H9 (cell line): ENCODE measurements around the gene VIT. TPM values are rescaled to one million over a fixed set of nuclear protein-coding genes. Genes with fewer than 3 reads are reported as not detected.

Experiments used
- DNase-seq: peaks from one replicate; pipeline ENCODE4 v3.0.0-alpha.2; 2017
- H2AFZ ChIP-seq: one replicate; pipeline ENCODE4 v1.6.1; 2013; ENCODE audit warnings: mild to moderate bottlenecking, low read length, control low read depth, moderate library complexity
- H2AK5ac ChIP-seq: 2 replicates; pipeline ENCODE4 v1.6.1; 2013; ENCODE audit warnings: low read length, control low read depth, mixed read lengths; ENCODE audit not compliant: insufficient read length
- H2BK120ac ChIP-seq: one replicate; pipeline ENCODE4 v1.6.1; 2013; ENCODE audit warnings: low read depth, mild to moderate bottlenecking, low read length, control low read depth, inconsistent platforms; ENCODE audit not compliant: poor library complexity, severe bottlenecking
- H2BK12ac ChIP-seq: 2 replicates; pipeline ENCODE4 v1.6.1; 2013; ENCODE audit warnings: low read length, control low read depth, mixed read lengths, low read depth; ENCODE audit not compliant: insufficient read length
- H2BK15ac ChIP-seq: 2 replicates; pipeline ENCODE4 v1.6.1; 2013; ENCODE audit warnings: low read depth, low read length, control low read depth
- H2BK20ac ChIP-seq: one replicate; pipeline ENCODE4 v1.6.1; 2013; ENCODE audit warnings: low read depth, mild to moderate bottlenecking, low read length, control low read depth, inconsistent platforms; ENCODE audit not compliant: poor library complexity, severe bottlenecking
- H2BK5ac ChIP-seq: 2 replicates; pipeline ENCODE4 v1.6.1; 2013; ENCODE audit warnings: low read length, control low read depth, mixed read lengths; ENCODE audit not compliant: insufficient read length
- H3K14ac ChIP-seq: 2 replicates; pipeline ENCODE4 v1.6.1; 2013; ENCODE audit warnings: low read length, control low read depth; ENCODE audit not compliant: insufficient read depth
- H3K18ac ChIP-seq: 2 replicates; pipeline ENCODE4 v1.6.1; 2013; ENCODE audit warnings: low read depth, mild to moderate bottlenecking, mixed read lengths, low read length, control low read depth; ENCODE audit not compliant: insufficient read length
- H3K23ac ChIP-seq: 2 replicates; pipeline ENCODE4 v1.6.1; 2013; ENCODE audit warnings: low read length, control low read depth, mixed read lengths, low read depth; ENCODE audit not compliant: insufficient read length
- H3K23me2 ChIP-seq: 2 replicates; pipeline ENCODE4 v1.6.1; 2013; ENCODE audit warnings: low read depth, mild to moderate bottlenecking, mixed read lengths, low read length, control low read depth; ENCODE audit not compliant: insufficient read length, poor library complexity, severe bottlenecking
- H3K27ac ChIP-seq: 2 replicates; pipeline ENCODE4 v1.5.1; 2013; ENCODE audit warnings: low read length, control low read depth, mixed read lengths, low read depth; ENCODE audit not compliant: insufficient read length
- H3K27me3 ChIP-seq: 2 replicates; pipeline ENCODE4 v1.6.1; 2013; ENCODE audit warnings: low read length, control low read depth, inconsistent platforms; ENCODE audit not compliant: insufficient read depth
- H3K4ac ChIP-seq: 2 replicates; pipeline ENCODE4 v1.6.1; 2013; ENCODE audit warnings: low read depth, mild to moderate bottlenecking, control low read depth, inconsistent platforms, low read length, moderate library complexity
- H3K4me1 ChIP-seq: 2 replicates; pipeline ENCODE4 v1.6.1; 2013; ENCODE audit warnings: low read length, control low read depth, inconsistent platforms; ENCODE audit not compliant: insufficient read depth
- H3K4me2 ChIP-seq: 2 replicates; pipeline ENCODE4 v1.6.1; 2013; ENCODE audit warnings: low read length, control low read depth, mixed read lengths; ENCODE audit not compliant: insufficient read length, insufficient read depth
- H3K56ac ChIP-seq: 2 replicates; pipeline ENCODE4 v1.6.1; 2013; ENCODE audit warnings: low read depth, mild to moderate bottlenecking, mixed read lengths, low read length, control low read depth; ENCODE audit not compliant: insufficient read length
- H3K79me1 ChIP-seq: 2 replicates; pipeline ENCODE4 v1.6.1; 2013; ENCODE audit warnings: low read depth, mild to moderate bottlenecking, moderate library complexity, low read length, control low read depth, inconsistent platforms; ENCODE audit not compliant: insufficient read depth, poor library complexity, severe bottlenecking
- H3K79me2 ChIP-seq: 2 replicates; pipeline ENCODE4 v1.6.1; 2013; ENCODE audit warnings: low read length, control low read depth, inconsistent platforms; ENCODE audit not compliant: insufficient read depth
- H3K9ac ChIP-seq: 2 replicates; pipeline ENCODE4 v1.6.1; 2013; ENCODE audit warnings: low read length, control low read depth, mixed read lengths; ENCODE audit not compliant: insufficient read length; ENCODE audit errors: extremely low read depth
- H3K9me3 ChIP-seq: one replicate; pipeline ENCODE4 v1.6.1; 2013; ENCODE audit warnings: low read depth, low read length, inconsistent platforms; ENCODE audit not compliant: control insufficient read depth
- H3T11ph ChIP-seq: one replicate; pipeline ENCODE4 v1.6.1; 2013; ENCODE audit warnings: mild to moderate bottlenecking, low read length, control low read depth, inconsistent platforms
- H4K20me1 ChIP-seq: one replicate; pipeline ENCODE4 v1.6.1; 2013; ENCODE audit not compliant: control insufficient read depth, insufficient read length, insufficient read depth
- H4K5ac ChIP-seq: 2 replicates; pipeline ENCODE4 v1.6.1; 2013; ENCODE audit warnings: low read depth, mild to moderate bottlenecking, mixed read lengths, low read length, control low read depth; ENCODE audit not compliant: insufficient read length
- H4K8ac ChIP-seq: replicated peaks from 2 replicates; pipeline ENCODE4 v1.6.1; 2013; ENCODE audit warnings: low read length, control low read depth, mixed read lengths, low read depth; ENCODE audit not compliant: insufficient read length
- H4K91ac ChIP-seq: 2 replicates; pipeline ENCODE4 v1.6.1; 2013; ENCODE audit warnings: low read depth, mild to moderate bottlenecking, moderate library complexity, mixed read lengths, low read length, control low read depth; ENCODE audit not compliant: insufficient read length
- H3K27ac Mint-ChIP-seq, 3 experiments: 2 replicates in 2 of 3; 3 replicates in 1 of 3; pipeline ENCODE4 v1.8.0; 2020 to 2021; ENCODE audit warnings: mixed read lengths in 3 of 3, mild to moderate bottlenecking in 1 of 3, moderate library complexity in 1 of 3
- H3K27me3 Mint-ChIP-seq: 2 replicates; pipeline ENCODE4 v1.8.0; 2021; ENCODE audit warnings: low read depth, mild to moderate bottlenecking, moderate library complexity, mixed read lengths
- H3K36me3 Mint-ChIP-seq, 3 experiments: 2 replicates in 2 of 3; 3 replicates in 1 of 3; pipeline ENCODE4 v1.8.0; 2020 to 2021; ENCODE audit warnings: low read depth in 3 of 3, mixed read lengths in 3 of 3; ENCODE audit not compliant: insufficient read depth in 1 of 3
- H3K4me1 Mint-ChIP-seq, 2 experiments: 2 replicates each; pipeline ENCODE4 v1.8.0; 2020; ENCODE audit warnings: mixed read lengths in 2 of 2
- H3K4me3 Mint-ChIP-seq, 2 experiments: 2 replicates in 1 of 2; 3 replicates in 1 of 2; pipeline ENCODE4 v1.8.0; 2020 to 2021; ENCODE audit warnings: mild to moderate bottlenecking in 2 of 2, mixed read lengths in 2 of 2, moderate library complexity in 1 of 2
- H3K9me3 Mint-ChIP-seq, 2 experiments: 2 replicates in 1 of 2; 3 replicates in 1 of 2; pipeline ENCODE4 v1.8.0; 2020; ENCODE audit warnings: mild to moderate bottlenecking in 2 of 2, mixed read lengths in 2 of 2, moderate library complexity in 1 of 2
- CTCF ChIP-seq: fragments of 200-600 bp; sonication (generic); conservative IDR thresholded peaks from 3 replicates; pipeline ENCODE4 v1.8.0; 2021; ENCODE audit warnings: antibody characterized with exemption, mild to moderate bottlenecking
- WGBS: extraction: QIAGEN DNeasy Blood & Tissue Kit; methylation state at CpG from one replicate; pipeline ENCODE4 v1.1.7; 2013; ENCODE audit warnings: missing lambda C conversion rate, low lambda C conversion rate, mixed read lengths; ENCODE audit not compliant: insufficient read length; ENCODE audit errors: extremely low coverage; 5-methylcytosine and 5-hydroxymethylcytosine counted together
- total RNA-seq: library from RNA; stranded (reverse); gene quantifications from 2 replicates; pipeline ENCODE4 v1.2.1, GENCODE V29; 2021

The VIT gene
- total RNA-seq, 1 experiment from 2014 or later = 0.15 TPM

GRCh38 chr2:36859366-36859792 is 162.9 kb downstream of the VIT start:
- H2BK20ac ChIP-seq = no peak overlapping the region
- H3K27me3 ChIP-seq = no peaks in the 10 kb centered on the region
- no peaks in the 10 kb centered on the region for H4K20me1 ChIP-seq
- no peak overlapping the region for H2BK5ac ChIP-seq
- H4K5ac ChIP-seq = no peak overlapping the region
- no peak overlapping the region for H2AFZ ChIP-seq
- H3K4ac ChIP-seq = no peak overlapping the region
- no peak overlapping the region for H3K23ac ChIP-seq
- Mint-ChIP-seq H3K9me3 (no peaks in the 10 kb centered on the region), H3K4me3 (no peak overlapping the region), H3K27me3 (no peaks in the 10 kb centered on the region), H3K27ac (peak overlapping the region in 1 of 3 experiments; percentile 25; a peak in 3 of 7 replicates), H3K4me1 (peaks cover 4% of the 10 kb centered on the region in 2 experiments; a peak in 3 of 4 replicates), H3K36me3 (peaks cover 18 to 49% (median 37%) of the 10 kb centered on the region in 3 experiments)
- no peaks in the 10 kb centered on the region for H3K4me1 ChIP-seq
- H3K18ac ChIP-seq = no peak overlapping the region
- no peak overlapping the region for H3K14ac ChIP-seq
- H3K79me2 ChIP-seq = no peaks in the 10 kb centered on the region
- no peak overlapping the region for H3T11ph ChIP-seq
- H2BK15ac ChIP-seq = no peak overlapping the region
- no peak overlapping the region for H3K4me2 ChIP-seq
- no peak for DNase-seq
- H4K91ac ChIP-seq = no peak overlapping the region
- H3K9me3 ChIP-seq = no peaks in the 10 kb centered on the region
- TF ChIP-seq CTCF = no peak
- no peaks in the 10 kb centered on the region for H3K79me1 ChIP-seq
- H4K8ac ChIP-seq = no peak overlapping the region
- H3K27ac ChIP-seq = no peak overlapping the region
- no CpG with 5 or more reads among the region's 1 CpG for WGBS
- H3K56ac ChIP-seq = no peak overlapping the region
- H2BK12ac ChIP-seq = no peak overlapping the region
- no peak overlapping the region for H2AK5ac ChIP-seq
- no peak overlapping the region for H3K9ac ChIP-seq
- H3K23me2 ChIP-seq = no peaks in the 10 kb centered on the region
- H2BK120ac ChIP-seq = no peak overlapping the region
